WERI-Rb-1 (cell line): Measurements from ENCODE around the gene PTPRD.

Experiments used
- DNase-seq: peaks from one replicate; pipeline ENCODE4 v3.0.0-alpha.2; 2020
- H3K27ac ChIP-seq: fragments of 250-450 bp; sonication (Bioruptor Pico); 2 replicates; pipeline ENCODE4 v1.5.1; 2020; ENCODE audit warnings: mild to moderate bottlenecking, moderate library complexity
- H3K27me3 ChIP-seq: fragments of 250-450 bp; sonication (Bioruptor Pico); 2 replicates; pipeline ENCODE4 v1.5.1; 2021; ENCODE audit warnings: mild to moderate bottlenecking, low read depth, moderate library complexity; ENCODE audit not compliant: insufficient read depth, severe bottlenecking
- H3K36me3 ChIP-seq: fragments of 250-450 bp; sonication (Bioruptor Pico); 2 replicates; pipeline ENCODE4 v1.5.1; 2020; ENCODE audit warnings: mild to moderate bottlenecking, moderate library complexity
- H3K4me3 ChIP-seq: 2 replicates; pipeline ENCODE4 v1.5.1; 2011; ENCODE audit warnings: low read depth, mild to moderate bottlenecking, control low read depth, low read length
- H3K9me3 ChIP-seq: fragments of 250-450 bp; sonication (Bioruptor Pico); 2 replicates; pipeline ENCODE4 v1.5.1; 2021; ENCODE audit warnings: mild to moderate bottlenecking, moderate library complexity; ENCODE audit not compliant: severe bottlenecking
- CTCF ChIP-seq: IDR thresholded peaks from 2 replicates; pipeline ENCODE4 v1.5.1; 2011; ENCODE audit warnings: low read depth, mild to moderate bottlenecking, control low read depth, inconsistent platforms, low read length

PTPRD gene

DNA sequence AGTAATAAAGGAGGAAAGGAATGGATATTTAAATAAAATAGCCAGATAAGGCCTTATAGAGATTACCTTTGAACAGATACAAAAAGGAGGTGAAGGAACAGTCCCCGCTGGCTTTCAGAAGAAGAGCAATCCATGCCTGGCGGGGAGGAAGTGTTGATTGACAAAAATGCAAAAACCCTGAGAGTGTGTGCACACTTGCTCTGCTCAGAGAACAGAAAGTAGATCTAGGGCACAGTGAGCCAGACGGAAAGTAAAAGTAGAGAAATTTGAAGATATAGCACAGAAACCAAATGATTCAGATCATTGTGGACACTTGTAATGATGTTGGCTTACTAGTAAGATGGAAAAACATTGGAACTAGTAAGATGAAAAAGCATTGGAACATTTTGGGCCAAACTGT lies 720.6 kb downstream of the PTPRD start:
- Histone ChIP-seq H3K9me3 (no peaks in the 10 kb centered on the region), H3K36me3 (no peaks in the 10 kb centered on the region), H3K27ac (no peak overlapping the region), H3K27me3 (no peaks in the 10 kb centered on the region), H3K4me3 (no peak overlapping the region)
- no peak for TF ChIP-seq CTCF
- DNase-seq = no peak

- no peaks in the 10 kb centered on the region for H3K9me3 ChIP-seq
- TF ChIP-seq CTCF = no peak
- no peaks in the 10 kb centered on the region for H3K36me3 ChIP-seq
- no peak overlapping the region for H3K4me3 ChIP-seq
- no peaks in the 10 kb centered on the region for H3K27me3 ChIP-seq
- no peak overlapping the region for H3K27ac ChIP-seq
- no peak for DNase-seq
Measured at GRCh38 chr9:9881692-9882091, 731.1 kb downstream of the PTPRD start.

- Histone ChIP-seq H3K27ac (no peak overlapping the region), H3K36me3 (no peaks in the 10 kb centered on the region), H3K27me3 (no peaks in the 10 kb centered on the region), H3K9me3 (no peaks in the 10 kb centered on the region), H3K4me3 (no peak overlapping the region)
- TF ChIP-seq CTCF = no peak
- DNase-seq = no peak
Measured at GRCh38 chr9:9874270-9874669, 738.5 kb downstream of the PTPRD start.

DNA sequence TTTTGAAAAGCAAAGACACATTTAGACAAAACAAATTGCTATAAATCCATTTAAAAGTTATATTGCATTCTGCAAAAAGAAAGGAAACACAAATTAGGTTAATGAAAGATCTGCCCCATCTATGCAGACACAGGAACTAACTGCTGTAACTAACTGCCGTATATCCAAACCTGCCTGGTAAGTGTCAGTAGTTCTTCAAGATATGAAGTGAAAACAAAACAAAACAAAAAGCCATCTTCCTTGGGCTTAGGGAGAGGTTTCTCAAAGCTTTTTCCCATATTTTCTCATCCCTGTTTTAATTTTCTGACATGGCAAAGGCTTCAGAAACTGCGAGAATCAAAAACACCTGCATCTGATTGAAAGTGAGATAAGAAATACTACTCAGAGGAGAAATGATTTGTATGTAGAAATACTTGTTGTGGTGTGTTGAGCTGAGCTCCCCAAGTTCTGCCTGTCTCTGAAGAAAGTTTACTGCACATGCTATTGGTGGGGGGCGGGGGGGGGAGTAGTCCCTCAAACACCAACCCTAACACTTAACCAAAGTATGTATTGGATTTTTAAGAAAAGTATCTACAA lies 750.5 kb downstream of the PTPRD start:
- H3K4me3 ChIP-seq = no peak overlapping the region
- no peaks in the 10 kb centered on the region for H3K27me3 ChIP-seq
- TF ChIP-seq CTCF = no peak
- no peaks in the 10 kb centered on the region for H3K9me3 ChIP-seq
- no peak for DNase-seq
- no peaks in the 10 kb centered on the region for H3K36me3 ChIP-seq
- no peak overlapping the region for H3K27ac ChIP-seq

GRCh38 chr9:9855177-9856078 lies 757.4 kb downstream of the PTPRD start:
- DNase-seq = no peak

More at GRCh38 chr9:9855177-9856078, 757.4 kb downstream of the PTPRD start:
- no peak for TF ChIP-seq CTCF
- Histone ChIP-seq H3K9me3 (no peaks in the 10 kb centered on the region), H3K4me3 (no peak overlapping the region), H3K36me3 (no peaks in the 10 kb centered on the region), H3K27ac (no peak overlapping the region), H3K27me3 (no peaks in the 10 kb centered on the region)
